T-helper 2 cell treated with Interferon-gamma antibody and Interleukin-4, amounts not matched to agents 5 μg/mL and 100 μg/mL, for 36 hours (primary cell): ENCODE results near the gene DUT.

Source experiments
- DNase-seq: peaks from one replicate; pipeline ENCODE4 v3.0.0; 2021; ENCODE audit warnings: low spot score
- H3K27ac Mint-ChIP-seq: one replicate; pipeline ENCODE4 v1.8.0; 2021; ENCODE audit warnings: mild to moderate bottlenecking, mixed read lengths
- H3K27me3 Mint-ChIP-seq: one replicate; pipeline ENCODE4 v1.8.0; 2021; ENCODE audit warnings: low read depth, mixed read lengths
- H3K36me3 Mint-ChIP-seq: one replicate; pipeline ENCODE4 v1.8.0; 2021; ENCODE audit warnings: low read depth, mixed read lengths
- H3K4me1 Mint-ChIP-seq: one replicate; pipeline ENCODE4 v1.8.0; 2021; ENCODE audit warnings: low read depth, mixed read lengths
- H3K4me3 Mint-ChIP-seq: one replicate; pipeline ENCODE4 v1.8.0; 2022; ENCODE audit warnings: mild to moderate bottlenecking, moderate library complexity, mixed read lengths
- H3K9me3 Mint-ChIP-seq: one replicate; pipeline ENCODE4 v1.8.0; 2021; ENCODE audit warnings: mixed read lengths

The DUT gene

DNA sequence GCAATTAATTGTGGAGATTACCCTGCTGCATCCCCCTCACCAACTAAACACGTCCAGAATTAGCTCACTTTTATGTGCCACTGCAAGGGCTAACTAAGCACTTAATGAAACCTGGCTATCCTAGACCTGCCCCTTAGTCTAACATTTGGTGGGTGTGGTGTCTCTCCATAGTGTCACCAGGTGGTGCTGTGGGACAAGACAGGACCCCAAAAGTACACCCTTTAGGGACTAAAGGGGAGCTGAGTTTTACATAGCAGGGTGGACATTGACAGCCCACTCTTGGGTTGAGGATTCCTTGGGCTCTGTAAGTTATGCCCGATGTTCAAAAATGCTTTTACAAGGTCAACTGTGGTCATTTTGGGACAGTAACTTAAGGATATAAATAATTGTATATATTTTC, 5.7 kb downstream of the DUT start:
- Mint-ChIP-seq H3K27me3 (no peaks in the 10 kb centered on the region), H3K27ac (no peak overlapping the region), H3K9me3 (no peaks in the 10 kb centered on the region), H3K4me3 (no peak overlapping the region), H3K36me3 (peaks cover 73% of the 10 kb centered on the region), H3K4me1 (peaks cover 46% of the 10 kb centered on the region)
- DNase-seq = no peak

DNA sequence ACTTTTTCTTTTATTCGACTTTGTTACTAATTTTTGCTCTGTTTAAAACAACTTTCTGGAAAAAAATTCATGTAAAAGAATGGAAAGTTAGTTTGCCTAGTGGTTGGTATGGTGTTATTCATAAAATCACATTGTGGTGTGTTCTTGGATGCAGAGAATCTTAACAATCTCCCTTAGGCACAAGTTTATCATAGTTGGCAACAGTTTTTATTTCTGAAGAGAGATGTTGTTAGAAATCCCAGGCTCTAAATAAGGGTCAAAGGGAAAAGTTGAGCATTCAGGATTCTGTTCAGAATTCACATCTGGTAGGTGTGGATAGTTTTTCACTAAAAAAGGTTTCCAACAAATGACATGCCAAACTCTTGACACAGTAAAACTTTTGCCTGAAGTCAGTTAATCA, 6.4 kb downstream of the DUT start:
- Mint-ChIP-seq H3K27ac (no peak overlapping the region), H3K36me3 (peaks cover 75% of the 10 kb centered on the region), H3K9me3 (no peaks in the 10 kb centered on the region), H3K27me3 (no peaks in the 10 kb centered on the region), H3K4me1 (peaks cover 43% of the 10 kb centered on the region), H3K4me3 (no peak overlapping the region)
- DNase-seq = no peak

DNA sequence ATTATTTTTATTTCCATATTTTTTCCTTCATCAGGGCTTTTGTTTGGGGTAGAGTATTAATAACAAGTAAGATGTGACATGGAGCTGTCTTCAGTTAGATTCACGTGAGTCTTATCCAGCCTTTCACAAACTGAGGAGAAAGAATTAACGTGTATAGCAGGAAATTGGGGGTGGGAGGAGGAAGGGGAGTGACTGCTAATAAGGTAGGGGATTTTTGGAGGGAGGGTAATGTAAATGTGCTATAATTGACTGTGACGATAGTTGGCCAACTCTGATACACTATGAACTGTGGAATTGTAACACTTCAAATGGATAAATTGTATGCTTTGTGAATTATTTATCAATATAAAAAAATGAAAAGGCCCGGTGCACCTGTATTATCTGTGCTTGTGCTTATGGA, 8.9 kb downstream of the DUT start:
- Mint-ChIP-seq H3K27me3 (no peaks in the 10 kb centered on the region), H3K4me1 (peaks cover 22% of the 10 kb centered on the region), H3K9me3 (no peaks in the 10 kb centered on the region), H3K27ac (no peak overlapping the region), H3K36me3 (peaks cover 62% of the 10 kb centered on the region), H3K4me3 (no peak overlapping the region)
- DNase-seq = no peak

DNA sequence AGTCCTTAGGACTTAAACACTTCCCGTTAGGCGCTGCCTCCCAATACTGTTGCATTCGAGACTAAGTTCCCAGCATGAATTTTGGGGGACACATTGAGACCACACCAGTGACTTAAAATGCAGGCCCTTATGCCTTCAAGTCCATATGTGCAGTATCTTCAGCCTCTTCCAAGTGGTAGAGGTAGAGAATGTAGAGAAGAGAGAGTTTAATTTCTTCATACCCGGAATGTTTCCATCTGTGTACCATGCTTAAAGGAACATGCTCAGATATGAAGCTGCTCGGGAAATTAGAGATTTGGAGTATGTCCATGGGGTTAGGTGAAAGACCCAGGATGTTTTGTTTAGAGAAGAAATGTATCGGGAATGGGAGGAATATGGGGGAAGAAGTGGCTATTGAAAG, 12.6 kb downstream of the DUT start:
- H3K9me3 Mint-ChIP-seq = no peaks in the 10 kb centered on the region
- no peak for DNase-seq
- H3K36me3 Mint-ChIP-seq = peaks cover 42% of the 10 kb centered on the region
- no peak overlapping the region for H3K4me3 Mint-ChIP-seq
- H3K27ac Mint-ChIP-seq = no peak overlapping the region
- H3K4me1 Mint-ChIP-seq = no peaks in the 10 kb centered on the region
- H3K27me3 Mint-ChIP-seq = no peaks in the 10 kb centered on the region

DNA sequence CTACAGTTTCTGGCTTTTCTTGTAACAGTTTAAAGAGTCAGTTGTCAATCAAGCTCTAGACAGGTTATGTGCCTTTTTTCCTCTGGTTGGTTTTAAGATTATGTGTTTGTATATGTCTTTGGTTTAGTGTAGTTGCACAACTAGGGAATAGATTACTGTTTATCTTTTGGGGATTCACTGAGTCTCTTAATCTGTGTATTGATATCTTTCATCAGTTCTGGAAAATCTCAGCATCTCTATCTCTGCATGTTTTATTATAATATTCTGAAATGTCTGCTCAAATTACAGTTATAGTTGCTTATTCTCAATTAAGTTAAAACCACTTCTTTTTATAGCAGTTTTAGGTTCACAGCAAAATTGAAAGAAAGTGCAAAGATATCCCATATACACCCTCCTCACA, 14.3 kb downstream of the DUT start:
- H3K4me3 Mint-ChIP-seq = no peak overlapping the region
- H3K4me1 Mint-ChIP-seq = no peaks in the 10 kb centered on the region

DNA sequence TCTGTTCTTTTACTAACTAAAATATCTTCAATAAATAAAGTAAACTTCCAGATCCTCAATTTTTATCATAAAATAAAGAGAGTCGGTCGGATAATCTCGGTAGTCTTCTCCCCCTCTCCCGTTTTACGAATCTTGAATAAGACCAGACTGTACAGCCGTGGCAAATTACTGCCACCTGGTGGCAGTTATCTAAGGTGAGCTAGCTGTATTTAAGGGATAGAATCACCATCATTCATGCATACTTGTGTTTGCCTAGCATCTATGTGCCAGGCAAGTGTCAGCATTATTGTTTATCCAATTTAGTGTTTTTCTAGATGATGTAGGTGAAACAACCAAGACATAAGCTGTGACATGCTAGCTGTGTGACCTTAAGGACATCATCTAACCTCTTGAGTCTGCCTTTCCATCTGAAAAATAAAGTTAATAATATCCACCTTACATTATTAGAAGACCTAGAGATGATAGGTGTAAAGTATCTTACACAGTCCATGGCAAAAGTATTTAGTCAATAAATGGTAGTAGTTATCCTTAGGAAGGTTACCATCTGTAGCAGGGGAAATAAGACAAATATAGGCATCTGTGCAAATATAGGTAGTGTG, 21.3 kb downstream of the DUT start:
- Mint-ChIP-seq H3K27ac (no peak overlapping the region), H3K4me3 (no peak overlapping the region), H3K9me3 (no peaks in the 10 kb centered on the region), H3K36me3 (peaks cover 2% of the 10 kb centered on the region), H3K4me1 (peaks cover 3% of the 10 kb centered on the region), H3K27me3 (peaks cover 6% of the 10 kb centered on the region)
- DNase-seq = peak; percentile 25

More for the DNA sequence above, 14.3 kb downstream of the DUT start:
- Mint-ChIP-seq H3K27ac (no peak overlapping the region), H3K36me3 (peaks cover 30% of the 10 kb centered on the region), H3K9me3 (no peaks in the 10 kb centered on the region), H3K27me3 (no peaks in the 10 kb centered on the region)
- no peak for DNase-seq

DNA sequence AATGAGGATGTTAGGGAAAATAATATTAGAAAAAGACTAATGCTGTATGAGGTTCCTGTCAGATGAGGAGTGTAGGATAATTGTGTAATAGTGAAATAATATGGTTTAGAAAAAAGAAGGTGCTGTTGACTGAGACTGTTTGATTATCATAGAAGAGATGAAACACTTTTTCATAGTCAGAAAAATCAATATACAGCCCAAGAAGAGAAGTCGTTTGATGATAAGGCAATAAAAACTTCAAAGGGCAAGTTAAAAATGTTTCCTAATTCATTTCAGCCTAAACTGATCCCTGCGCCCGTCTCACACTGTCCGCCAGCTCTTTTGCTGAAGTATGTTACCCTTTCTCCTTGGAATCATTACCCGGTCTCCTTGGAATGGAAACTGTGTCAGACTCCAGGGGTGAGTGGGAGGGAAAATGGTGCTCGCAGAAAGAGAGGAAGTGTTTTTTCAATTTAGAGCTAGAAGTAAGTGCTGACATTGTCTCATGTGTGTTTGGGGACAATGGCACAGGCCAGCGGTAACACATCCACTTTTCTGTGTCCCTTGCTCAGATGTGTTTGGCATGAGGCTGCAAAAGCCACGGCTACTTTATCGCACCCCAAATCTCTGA, 23.6 kb downstream of the DUT start:
- Mint-ChIP-seq H3K4me3 (no peak overlapping the region), H3K27me3 (peaks cover 11% of the 10 kb centered on the region), H3K27ac (no peak overlapping the region), H3K4me1 (peaks cover 9% of the 10 kb centered on the region), H3K9me3 (no peaks in the 10 kb centered on the region), H3K36me3 (no peaks in the 10 kb centered on the region)
- DNase-seq = no peak

DNA sequence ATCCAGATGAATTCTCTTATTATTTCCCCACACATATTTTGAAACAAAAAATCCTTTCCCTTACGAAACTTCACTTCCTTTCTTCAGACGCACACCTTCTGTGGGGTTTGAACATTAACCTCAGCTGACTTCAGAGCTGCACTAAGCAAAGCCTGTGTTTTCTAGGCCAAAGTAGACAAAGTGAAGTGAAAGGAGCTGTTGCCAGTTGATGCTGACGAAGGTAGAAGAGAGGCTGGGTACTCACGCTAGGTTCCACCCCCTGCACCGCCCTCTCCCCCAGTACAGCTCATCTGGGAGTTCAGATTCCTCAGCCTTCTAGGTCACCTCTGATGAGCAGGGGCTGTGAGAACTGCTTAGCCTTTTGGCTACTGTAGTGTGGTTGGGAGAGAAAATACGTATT, 24.1 kb downstream of the DUT start:
- H3K27ac Mint-ChIP-seq = no peak overlapping the region
- peaks cover 11% of the 10 kb centered on the region for H3K27me3 Mint-ChIP-seq
- no peak overlapping the region for H3K4me3 Mint-ChIP-seq
- H3K4me1 Mint-ChIP-seq = peaks cover 9% of the 10 kb centered on the region
- DNase-seq = no peak
- H3K9me3 Mint-ChIP-seq = no peaks in the 10 kb centered on the region
- no peaks in the 10 kb centered on the region for H3K36me3 Mint-ChIP-seq

DNA sequence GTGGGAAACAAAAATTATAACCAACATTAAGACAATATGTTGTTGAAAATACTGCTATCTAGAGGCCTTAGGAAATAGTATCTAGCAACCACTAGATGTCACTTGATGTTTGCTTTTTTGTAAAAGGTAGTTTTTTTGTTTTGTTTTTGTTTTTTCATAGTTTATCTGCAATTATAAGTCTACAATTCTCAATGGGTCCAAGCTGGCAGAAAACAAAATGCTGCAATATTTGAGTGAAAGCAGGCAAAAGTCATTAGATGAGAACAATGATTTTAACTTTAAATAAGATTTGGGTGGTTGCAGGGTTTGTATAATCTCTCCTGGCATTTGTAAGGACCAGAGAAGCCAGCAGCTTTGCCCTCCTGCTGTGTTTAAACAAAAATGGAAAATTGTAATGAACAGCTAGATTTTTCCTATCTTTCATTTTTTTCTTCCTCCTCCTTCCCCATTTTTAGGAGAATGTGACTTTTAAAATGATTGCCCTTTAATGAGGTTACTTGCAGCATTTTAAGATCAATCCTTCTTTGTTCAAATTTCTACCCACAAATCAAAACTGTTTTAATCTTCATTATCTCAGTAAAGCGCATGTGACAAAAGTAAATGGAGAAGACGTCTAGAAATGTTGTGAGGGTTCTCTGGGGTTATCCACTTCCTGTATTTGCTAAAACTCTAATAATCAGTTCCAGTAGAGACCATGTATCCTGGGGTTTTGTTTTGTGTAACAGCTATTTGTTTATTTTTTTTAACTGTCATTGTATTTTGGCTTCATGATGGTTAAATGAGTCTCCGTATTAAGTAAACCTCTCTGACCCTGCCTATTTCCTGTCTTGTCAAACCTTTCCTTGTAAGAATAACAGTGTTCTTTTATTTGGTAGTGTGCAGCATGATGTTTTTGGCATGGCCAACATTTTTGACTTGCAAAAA, 27.3 kb downstream of the DUT start:
- DNase-seq = no peak
- Mint-ChIP-seq H3K4me1 (peaks cover 6% of the 10 kb centered on the region), H3K9me3 (no peaks in the 10 kb centered on the region), H3K4me3 (peak overlapping the region; percentile 47), H3K27ac (no peak overlapping the region), H3K36me3 (no peaks in the 10 kb centered on the region), H3K27me3 (peaks cover 6% of the 10 kb centered on the region)

DNA sequence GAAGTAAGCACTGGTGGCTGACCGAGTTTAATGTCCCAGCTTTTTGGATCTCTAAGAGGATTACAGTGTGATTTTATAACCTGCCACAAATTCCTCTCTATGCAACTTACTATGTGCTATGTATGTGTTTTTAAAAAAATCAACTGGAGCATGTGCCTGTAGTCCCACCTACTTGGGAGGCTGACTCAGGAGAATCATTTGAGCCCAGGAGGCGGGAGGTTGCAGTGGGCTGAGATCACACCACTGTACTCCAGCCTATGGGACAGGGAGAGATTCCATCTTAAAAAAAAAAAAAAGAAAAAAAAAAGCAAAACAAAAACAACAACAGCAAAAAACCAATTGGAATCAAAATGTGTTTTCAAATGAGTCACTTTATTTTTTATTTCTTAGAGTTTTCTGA, 29.6 kb downstream of the DUT start:
- DNase-seq = no peak
- no peaks in the 10 kb centered on the region for H3K9me3 Mint-ChIP-seq
- no peaks in the 10 kb centered on the region for H3K36me3 Mint-ChIP-seq
- peaks cover 12% of the 10 kb centered on the region for H3K27me3 Mint-ChIP-seq
- H3K4me1 Mint-ChIP-seq = peaks cover 6% of the 10 kb centered on the region
- H3K27ac Mint-ChIP-seq = no peak overlapping the region
- no peak overlapping the region for H3K4me3 Mint-ChIP-seq

DNA sequence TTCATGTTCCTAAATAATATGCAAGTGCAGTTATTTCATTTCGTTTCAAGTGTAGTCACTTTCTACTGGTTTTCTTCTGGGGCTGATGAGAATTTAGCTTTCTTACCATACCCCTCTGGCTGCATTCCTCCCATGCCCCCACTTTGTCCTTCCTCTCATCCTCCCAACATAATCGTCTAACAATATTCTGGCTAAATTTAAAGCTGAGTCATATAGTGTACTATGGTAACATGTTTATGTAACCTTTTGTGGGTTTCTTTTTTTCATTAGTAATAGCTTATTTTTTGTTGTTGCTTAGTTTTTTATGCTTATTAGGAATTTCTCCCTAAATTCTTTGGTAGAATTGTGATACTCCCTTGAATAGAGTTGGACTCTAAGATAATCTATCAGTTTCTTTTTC, 30.5 kb downstream of the DUT start:
- Mint-ChIP-seq H3K27ac (no peak overlapping the region), H3K9me3 (no peaks in the 10 kb centered on the region), H3K27me3 (peaks cover 9% of the 10 kb centered on the region)

DNA sequence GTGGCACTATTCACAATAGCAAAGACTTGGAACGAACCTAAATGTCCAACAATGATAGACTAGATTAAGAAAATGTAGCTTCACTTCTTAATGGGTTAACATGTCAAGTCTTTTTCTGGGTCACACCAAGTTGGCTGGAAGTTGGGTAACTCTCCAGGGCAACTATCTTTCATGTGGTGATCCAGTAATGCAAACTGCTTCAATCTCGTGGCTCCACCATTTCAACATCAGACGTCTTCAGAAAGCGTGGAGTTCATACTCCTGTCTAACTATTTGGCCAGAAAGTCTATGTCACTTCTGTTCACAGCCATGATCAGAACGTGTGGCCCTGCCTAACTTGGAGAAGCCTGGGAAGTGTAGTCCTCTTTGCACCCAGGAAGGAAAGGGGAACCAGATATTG, 32.2 kb downstream of the DUT start:
- DNase-seq = no peak
- Mint-ChIP-seq H3K4me1 (peaks cover 5% of the 10 kb centered on the region), H3K27me3 (peaks cover 9% of the 10 kb centered on the region), H3K4me3 (no peak overlapping the region), H3K36me3 (no peaks in the 10 kb centered on the region), H3K9me3 (no peaks in the 10 kb centered on the region), H3K27ac (no peak overlapping the region)

More for the DNA sequence above, 30.5 kb downstream of the DUT start:
- H3K4me1 Mint-ChIP-seq = peaks cover 6% of the 10 kb centered on the region
- no peak for DNase-seq
- H3K36me3 Mint-ChIP-seq = no peaks in the 10 kb centered on the region
- H3K4me3 Mint-ChIP-seq = no peak overlapping the region

DNA sequence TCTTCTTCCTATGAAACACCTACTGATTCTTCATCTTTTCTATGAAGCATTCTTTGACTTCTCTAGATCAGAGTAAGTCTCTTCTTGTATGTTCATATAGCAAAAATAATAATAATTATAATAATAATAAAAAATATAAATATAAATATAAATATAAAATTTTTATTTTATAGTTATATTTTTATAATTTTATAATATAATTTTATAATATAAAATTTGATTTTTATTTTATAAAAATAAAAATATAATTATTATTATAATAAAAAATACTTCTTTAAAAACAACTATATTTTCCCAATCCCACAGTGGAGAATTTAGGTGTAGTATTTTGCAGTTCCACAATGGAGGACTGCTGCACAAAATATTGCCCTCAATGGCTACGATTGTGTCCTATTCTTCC, 34.3 kb downstream of the DUT start:
- DNase-seq = no peak
- no peak overlapping the region for H3K27ac Mint-ChIP-seq
- no peaks in the 10 kb centered on the region for H3K4me1 Mint-ChIP-seq
- H3K27me3 Mint-ChIP-seq = peaks cover 5% of the 10 kb centered on the region
- H3K4me3 Mint-ChIP-seq = no peak overlapping the region
- H3K36me3 Mint-ChIP-seq = no peaks in the 10 kb centered on the region
- H3K9me3 Mint-ChIP-seq = no peaks in the 10 kb centered on the region

DNA sequence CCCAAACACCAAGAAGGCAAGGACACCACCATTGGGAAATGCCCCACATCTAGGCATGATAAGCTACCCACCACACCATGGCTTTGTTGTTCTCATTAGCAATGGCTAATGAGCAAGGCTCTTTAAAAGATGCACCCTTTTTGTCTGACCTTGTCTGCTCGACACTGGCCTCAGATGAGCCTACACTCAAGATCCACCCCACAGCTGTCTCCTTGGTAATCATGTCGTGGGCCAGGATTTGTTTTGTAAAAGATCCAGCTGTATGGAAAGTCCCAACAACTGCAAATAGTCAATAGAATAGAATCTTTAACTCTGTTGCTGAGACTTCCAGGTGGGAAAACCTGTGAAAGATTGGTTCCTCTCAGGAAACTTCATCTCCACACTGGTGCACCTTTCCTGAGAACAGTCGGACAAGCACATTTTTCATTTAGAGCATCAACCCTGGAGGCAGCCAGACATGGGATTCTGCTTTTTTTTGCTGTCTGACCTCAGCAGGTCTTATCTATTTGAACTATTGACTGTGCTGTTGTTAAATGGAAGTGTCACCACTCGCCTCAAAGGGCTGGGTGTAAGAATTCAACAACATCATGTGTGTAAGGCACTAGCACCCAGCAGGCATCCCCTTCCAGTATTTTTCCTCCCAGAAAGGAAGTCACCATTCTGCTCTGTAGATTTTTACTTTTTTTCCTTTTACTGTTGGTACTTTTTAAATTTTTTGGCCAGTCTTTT, 35.5 kb downstream of the DUT start:
- H3K4me1 Mint-ChIP-seq = no peaks in the 10 kb centered on the region
- no peak overlapping the region for H3K4me3 Mint-ChIP-seq
- no peak overlapping the region for H3K27ac Mint-ChIP-seq
- no peak for DNase-seq
- no peaks in the 10 kb centered on the region for H3K36me3 Mint-ChIP-seq
- peaks cover 5% of the 10 kb centered on the region for H3K27me3 Mint-ChIP-seq
- no peaks in the 10 kb centered on the region for H3K9me3 Mint-ChIP-seq
